Liver (tissue), 9 donors: ENCODE data around the gene ANGPTL4. TPM values are rescaled to one million over a fixed set of nuclear protein-coding genes. Genes with fewer than 3 reads are reported as not detected.

ENCODE experiments used
- DNase-seq: peaks from one replicate; pipeline ENCODE4 v3.0.0-alpha.2; 2017; ENCODE audit warnings: low spot score
- H3K27ac ChIP-seq, 2 donors: one replicate each; pipeline ENCODE4 v1.7.0; 2013; ENCODE audit warnings: inconsistent platforms in 2 of 2, low read length in 2 of 2, control low read depth in 1 of 2, low read depth in 1 of 2, mild to moderate bottlenecking in 1 of 2
- H3K27me3 ChIP-seq, 4 donors: one replicate each; pipeline versions ENCODE4 v1.6.1 to v1.7.0; 2013; ENCODE audit warnings: low read length in 3 of 4, inconsistent platforms in 1 of 4, mild to moderate bottlenecking in 1 of 4, moderate library complexity in 1 of 4; ENCODE audit not compliant: control insufficient read depth in 4 of 4, insufficient read depth in 4 of 4
- H3K36me3 ChIP-seq, 4 donors: one replicate each; pipeline versions ENCODE4 v1.6.1 to v1.7.0; 2013; ENCODE audit warnings: low read length in 3 of 4, mild to moderate bottlenecking in 3 of 4, low read depth in 1 of 4, moderate library complexity in 1 of 4; ENCODE audit not compliant: control insufficient read depth in 4 of 4, insufficient read depth in 3 of 4
- H3K4me1 ChIP-seq, 4 donors: one replicate each; pipeline versions ENCODE4 v1.6.1 to v1.7.0; 2013; ENCODE audit warnings: low read length in 3 of 4, mild to moderate bottlenecking in 3 of 4, moderate library complexity in 1 of 4; ENCODE audit not compliant: control insufficient read depth in 4 of 4, insufficient read depth in 4 of 4
- H3K4me3 ChIP-seq, 3 donors: one replicate each; pipeline versions ENCODE4 v1.6.1 to v1.7.0; 2013; ENCODE audit warnings: low read length in 3 of 3, control low read depth in 1 of 3, low read depth in 1 of 3, mild to moderate bottlenecking in 1 of 3
- H3K9ac ChIP-seq, 2 donors: one replicate each; pipeline ENCODE4 v1.7.0; 2013; ENCODE audit warnings: low read length in 2 of 2, mild to moderate bottlenecking in 2 of 2, moderate library complexity in 2 of 2, control low read depth in 1 of 2, low read depth in 1 of 2
- H3K9me3 ChIP-seq, 4 donors: one replicate each; pipeline versions ENCODE4 v1.6.1 to v1.7.0; 2013; ENCODE audit warnings: low read length in 3 of 4; ENCODE audit not compliant: control insufficient read depth in 4 of 4
- ATF3 ChIP-seq: IDR thresholded peaks from 2 replicates; pipeline ENCODE4 v1.6.1; 2016; ENCODE audit warnings: antibody characterized with exemption
- EGR1 ChIP-seq, 2 donors: IDR thresholded peaks; 2 replicates each; pipeline ENCODE4 v1.6.1; 2016 to 2018; ENCODE audit warnings: antibody characterized with exemption in 2 of 2, low read depth in 2 of 2
- FOXA1 ChIP-seq: IDR thresholded peaks from 2 replicates; pipeline ENCODE4 v1.6.1; 2016; ENCODE audit warnings: antibody characterized with exemption
- FOXA2 ChIP-seq: IDR thresholded peaks from 2 replicates; pipeline ENCODE4 v1.6.1; 2016; ENCODE audit warnings: antibody characterized with exemption
- GABPA ChIP-seq, 2 donors: IDR thresholded peaks in 1 of 2; conservative IDR thresholded peaks in 1 of 2; 2 replicates each; pipeline ENCODE4 v1.6.1; 2016; ENCODE audit warnings: antibody characterized with exemption in 2 of 2, mild to moderate bottlenecking in 1 of 2, moderate library complexity in 1 of 2
- HNF4A ChIP-seq, 2 donors: conservative IDR thresholded peaks; 2 replicates each; pipeline ENCODE4 v1.6.1; 2016; ENCODE audit warnings: antibody characterized with exemption in 2 of 2, mild to moderate bottlenecking in 2 of 2
- HNF4G ChIP-seq: IDR thresholded peaks from 2 replicates; pipeline ENCODE4 v1.6.1; 2016; ENCODE audit warnings: antibody characterized with exemption
- JUND ChIP-seq, 2 donors: IDR thresholded peaks; 2 replicates each; pipeline ENCODE4 v1.6.1; 2016; ENCODE audit warnings: antibody characterized with exemption in 2 of 2
- NR2F2 ChIP-seq: IDR thresholded peaks from 2 replicates; pipeline ENCODE4 v1.6.1; 2016; ENCODE audit warnings: antibody characterized with exemption
- RAD21 ChIP-seq, 2 donors: IDR thresholded peaks; 2 replicates each; pipeline ENCODE4 v1.6.1; 2016; ENCODE audit warnings: antibody characterized with exemption in 2 of 2, mild to moderate bottlenecking in 2 of 2
- REST ChIP-seq: IDR thresholded peaks from 2 replicates; pipeline ENCODE4 v1.6.1; 2016; ENCODE audit warnings: antibody characterized with exemption, mild to moderate bottlenecking
- RXRA ChIP-seq, 2 donors: IDR thresholded peaks; 2 replicates each; pipeline ENCODE4 v1.6.1; 2017 to 2018; ENCODE audit warnings: antibody characterized with exemption in 2 of 2, mild to moderate bottlenecking in 1 of 2
- SP1 ChIP-seq: IDR thresholded peaks from 2 replicates; pipeline ENCODE4 v1.6.1; 2018; ENCODE audit warnings: antibody characterized with exemption, mild to moderate bottlenecking
- YY1 ChIP-seq: IDR thresholded peaks from 2 replicates; pipeline ENCODE4 v1.6.1; 2016; ENCODE audit warnings: antibody characterized with exemption, mild to moderate bottlenecking
- WGBS: extraction: QIAGEN DNeasy Blood & Tissue Kit; methylation state at CpG from one replicate; pipeline ENCODE4 v1.1.7; 2013; 5-methylcytosine and 5-hydroxymethylcytosine counted together
- polyA plus RNA-seq, 2 donors: library from polyadenylated mRNA; stranded (reverse) in 1 of 2; unstranded in 1 of 2; fragments of 200-250 nt in 1 of 2; fragments of >200 nt in 1 of 2; fragmentation: Nextera tagmentation in 1 of 2; extraction: Ambion mirVana in 1 of 2; gene quantifications; one replicate each; pipeline versions ENCODE4 v1.2.1 to v1.2.3, GENCODE V29; 2013 to 2015
- total RNA-seq, 2 donors: library from RNA; depleted of rRNA; stranded (reverse); fragments of >200 nt; gene quantifications; one replicate each; pipeline ENCODE4 v1.2.3, GENCODE V29; 2014
- TF ChIP-seq, protein P1 (sequence below): fragments of 150-350 bp; IDR thresholded peaks from 2 replicates; pipeline ENCODE4 v1.5.1; 2017; ENCODE audit warnings: improper control_type of control experiment, low read depth, low read length; ENCODE audit not compliant: missing input control
- TF ChIP-seq, protein P2 (sequence below): IDR thresholded peaks from 2 replicates; pipeline ENCODE4 v1.6.1; 2016; ENCODE audit warnings: antibody characterized with exemption
- TF ChIP-seq, protein P3 (sequence below): IDR thresholded peaks from 2 replicates; pipeline ENCODE4 v1.6.1; 2016; ENCODE audit warnings: antibody characterized with exemption
- donor health status: healthy.
- donor health status: healthy.
- donor health status: healthy.
- donor health status: healthy.
- donor health status: healthy.

ANGPTL4 gene
- total and polyA plus RNA-seq, 4 donors = 0.65 to 144 (median 71.6) TPM

GRCh38 chr19:8366121-8366581, 2.2 kb downstream of the ANGPTL4 start:
- Histone ChIP-seq H3K4me1 (peaks cover 15 to 68% (median 44%) of the 10 kb centered on the region in 4 donors), H3K27me3 (no peaks in the 10 kb centered on the region), H3K27ac (peak overlapping the region; percentile 2 to 56), H3K9ac (no peak overlapping the region), H3K4me3 (peak overlapping the region; percentile 39 to 83 (median 48)), H3K9me3 (no peaks in the 10 kb centered on the region), H3K36me3 (peaks cover 0 to 10% (median 2%) of the 10 kb centered on the region in 4 donors)
- 71% methylated on average over 11 of the region's 11 CpGs for WGBS
- DNase-seq = no peak
- TF ChIP-seq RXRA (IDR thresholded peaks at IDR 0.05) = peak in 1 of 2 donors; percentile 31
- TF ChIP-seq, protein P1, sequence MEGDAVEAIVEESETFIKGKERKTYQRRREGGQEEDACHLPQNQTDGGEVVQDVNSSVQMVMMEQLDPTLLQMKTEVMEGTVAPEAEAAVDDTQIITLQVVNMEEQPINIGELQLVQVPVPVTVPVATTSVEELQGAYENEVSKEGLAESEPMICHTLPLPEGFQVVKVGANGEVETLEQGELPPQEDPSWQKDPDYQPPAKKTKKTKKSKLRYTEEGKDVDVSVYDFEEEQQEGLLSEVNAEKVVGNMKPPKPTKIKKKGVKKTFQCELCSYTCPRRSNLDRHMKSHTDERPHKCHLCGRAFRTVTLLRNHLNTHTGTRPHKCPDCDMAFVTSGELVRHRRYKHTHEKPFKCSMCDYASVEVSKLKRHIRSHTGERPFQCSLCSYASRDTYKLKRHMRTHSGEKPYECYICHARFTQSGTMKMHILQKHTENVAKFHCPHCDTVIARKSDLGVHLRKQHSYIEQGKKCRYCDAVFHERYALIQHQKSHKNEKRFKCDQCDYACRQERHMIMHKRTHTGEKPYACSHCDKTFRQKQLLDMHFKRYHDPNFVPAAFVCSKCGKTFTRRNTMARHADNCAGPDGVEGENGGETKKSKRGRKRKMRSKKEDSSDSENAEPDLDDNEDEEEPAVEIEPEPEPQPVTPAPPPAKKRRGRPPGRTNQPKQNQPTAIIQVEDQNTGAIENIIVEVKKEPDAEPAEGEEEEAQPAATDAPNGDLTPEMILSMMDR = no peak

DNA sequence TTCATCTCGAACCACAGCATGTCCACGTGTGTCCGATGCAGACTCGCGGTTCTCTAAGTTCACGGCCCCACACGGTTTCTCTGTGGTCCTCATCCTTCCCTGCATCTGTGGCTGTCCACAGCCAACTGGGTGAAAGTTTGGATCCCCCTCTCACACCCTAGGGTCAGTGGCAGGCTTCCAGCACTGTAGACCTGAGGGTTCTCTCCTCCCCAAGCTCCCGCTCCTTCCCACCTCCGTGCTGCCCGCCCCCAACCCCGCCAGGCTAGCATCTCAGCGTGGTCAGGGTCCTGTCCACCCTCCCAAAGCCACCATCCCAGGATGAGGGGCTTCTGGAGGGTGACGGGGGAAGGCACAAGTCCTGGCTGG, 3.0 kb downstream of the ANGPTL4 start:
- DNase-seq = no peak
- peaks cover 15 to 67% (median 44%) of the 10 kb centered on the region in 4 donors for H3K4me1 ChIP-seq
- WGBS = 36% methylated on average over 13 of the region's 13 CpGs
- peak overlapping the region; percentile 78 to 85 for H3K27ac ChIP-seq
- H3K27me3 ChIP-seq = no peaks in the 10 kb centered on the region
- H3K9me3 ChIP-seq = no peaks in the 10 kb centered on the region
- peak in 1 of 2 donors; percentile 3 for TF ChIP-seq RAD21 (IDR thresholded peaks at IDR 0.05)
- no peak for TF ChIP-seq RXRA (IDR thresholded peaks at IDR 0.05)
- TF ChIP-seq, protein P2, sequence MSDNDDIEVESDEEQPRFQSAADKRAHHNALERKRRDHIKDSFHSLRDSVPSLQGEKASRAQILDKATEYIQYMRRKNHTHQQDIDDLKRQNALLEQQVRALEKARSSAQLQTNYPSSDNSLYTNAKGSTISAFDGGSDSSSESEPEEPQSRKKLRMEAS = peak; percentile 9
- peak in 1 of 2 donors; percentile 37 for TF ChIP-seq JUND (IDR thresholded peaks at IDR 0.05)
- H3K9ac ChIP-seq = no peak overlapping the region
- H3K4me3 ChIP-seq = peak overlapping the region in 1 of 3 donors; percentile 83
- peaks cover 0 to 12% (median 3%) of the 10 kb centered on the region in 4 donors for H3K36me3 ChIP-seq

- Histone ChIP-seq H3K27me3 (no peaks in the 10 kb centered on the region), H3K9ac (no peak overlapping the region), H3K4me3 (peak overlapping the region in 1 of 3 donors; percentile 83), H3K9me3 (no peaks in the 10 kb centered on the region), H3K4me1 (peaks cover 15 to 63% (median 42%) of the 10 kb centered on the region in 4 donors), H3K27ac (peak overlapping the region; percentile 78 to 85), H3K36me3 (peaks cover 0 to 12% (median 3%) of the 10 kb centered on the region in 4 donors)
- WGBS = 19% methylated on average over 23 of the region's 23 CpGs
- DNase-seq = peak; percentile 65
- TF ChIP-seq EGR1 (IDR thresholded peaks at IDR 0.05; ENCODE audit: low read depth in 2 of 2) = peak in 1 of 2 donors; percentile 51
- TF ChIP-seq, protein P2 = peak; percentile 34
- peak in 1 of 2 donors; percentile 36 for TF ChIP-seq HNF4A (conservative IDR thresholded peaks at IDR 0.05)
- no peak for TF ChIP-seq RAD21 (IDR thresholded peaks at IDR 0.05)
- peak in 1 of 2 donors; percentile 14 for TF ChIP-seq GABPA (IDR thresholded peaks at IDR 0.05 in 1 of 2, conservative IDR thresholded peaks at IDR 0.05 in 1 of 2)
- TF ChIP-seq, protein P3, sequence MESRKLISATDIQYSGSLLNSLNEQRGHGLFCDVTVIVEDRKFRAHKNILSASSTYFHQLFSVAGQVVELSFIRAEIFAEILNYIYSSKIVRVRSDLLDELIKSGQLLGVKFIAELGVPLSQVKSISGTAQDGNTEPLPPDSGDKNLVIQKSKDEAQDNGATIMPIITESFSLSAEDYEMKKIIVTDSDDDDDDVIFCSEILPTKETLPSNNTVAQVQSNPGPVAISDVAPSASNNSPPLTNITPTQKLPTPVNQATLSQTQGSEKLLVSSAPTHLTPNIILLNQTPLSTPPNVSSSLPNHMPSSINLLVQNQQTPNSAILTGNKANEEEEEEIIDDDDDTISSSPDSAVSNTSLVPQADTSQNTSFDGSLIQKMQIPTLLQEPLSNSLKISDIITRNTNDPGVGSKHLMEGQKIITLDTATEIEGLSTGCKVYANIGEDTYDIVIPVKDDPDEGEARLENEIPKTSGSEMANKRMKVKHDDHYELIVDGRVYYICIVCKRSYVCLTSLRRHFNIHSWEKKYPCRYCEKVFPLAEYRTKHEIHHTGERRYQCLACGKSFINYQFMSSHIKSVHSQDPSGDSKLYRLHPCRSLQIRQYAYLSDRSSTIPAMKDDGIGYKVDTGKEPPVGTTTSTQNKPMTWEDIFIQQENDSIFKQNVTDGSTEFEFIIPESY = no peak
- peak; percentile 94 for TF ChIP-seq RXRA (IDR thresholded peaks at IDR 0.05)
- TF ChIP-seq REST = peak; percentile 52
- TF ChIP-seq HNF4G = no peak
- TF ChIP-seq YY1 = peak; percentile 71
- TF ChIP-seq ATF3 = no peak
- no peak for TF ChIP-seq FOXA1
- TF ChIP-seq NR2F2 = peak; percentile 60
- TF ChIP-seq JUND (IDR thresholded peaks at IDR 0.05) = peak in 1 of 2 donors; percentile 3
- TF ChIP-seq FOXA2 = no peak
- TF ChIP-seq SP1 = peak; percentile 91
Measured at GRCh38 chr19:8367327-8368001, 3.5 kb downstream of the ANGPTL4 start.
